ENCODE data around the gene EPHA6. TPM values are rescaled to one million over a fixed set of nuclear protein-coding genes. Genes with fewer than 3 reads are reported as not detected.

Gene EPHA6
- total and polyA plus RNA-seq, 8 donors: 0.23 to 0.79 (median 0.41) TPM

DNA sequence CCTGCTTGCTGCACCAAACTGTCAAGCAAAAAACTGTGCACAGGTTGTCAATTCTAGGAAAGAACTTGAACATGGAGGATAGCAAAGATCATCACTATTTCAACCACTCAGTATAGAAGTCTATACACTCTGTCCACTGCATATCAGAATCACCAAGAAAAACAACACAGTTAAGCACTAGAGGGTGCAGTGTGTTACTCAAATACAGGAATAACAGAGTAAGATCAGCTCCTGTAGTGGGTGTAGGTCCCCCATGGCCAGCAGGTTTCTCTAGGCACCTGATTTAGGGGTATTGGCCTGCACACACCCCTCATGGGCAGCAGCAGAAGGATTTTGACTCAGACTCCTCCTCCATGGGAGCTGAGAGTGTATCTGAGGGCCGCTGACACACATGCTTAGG is 464.1 kb downstream of the EPHA6 start:
- intact Hi-C loops (cut with DNase I): no loop called here
- H3K36me3 ChIP-seq: no peaks in the 10 kb centered on the region
- H3K4me1 ChIP-seq: no peaks in the 10 kb centered on the region
- no peaks in the 10 kb centered on the region for H3K27me3 ChIP-seq
- H3K4me3 ChIP-seq: no peak overlapping the region
- ATAC-seq: no peak
- DNase-seq: no peak
- H3K27ac ChIP-seq: no peak overlapping the region
- H3K9me3 ChIP-seq: no peaks in the 10 kb centered on the region
- TF ChIP-seq, protein P1, sequence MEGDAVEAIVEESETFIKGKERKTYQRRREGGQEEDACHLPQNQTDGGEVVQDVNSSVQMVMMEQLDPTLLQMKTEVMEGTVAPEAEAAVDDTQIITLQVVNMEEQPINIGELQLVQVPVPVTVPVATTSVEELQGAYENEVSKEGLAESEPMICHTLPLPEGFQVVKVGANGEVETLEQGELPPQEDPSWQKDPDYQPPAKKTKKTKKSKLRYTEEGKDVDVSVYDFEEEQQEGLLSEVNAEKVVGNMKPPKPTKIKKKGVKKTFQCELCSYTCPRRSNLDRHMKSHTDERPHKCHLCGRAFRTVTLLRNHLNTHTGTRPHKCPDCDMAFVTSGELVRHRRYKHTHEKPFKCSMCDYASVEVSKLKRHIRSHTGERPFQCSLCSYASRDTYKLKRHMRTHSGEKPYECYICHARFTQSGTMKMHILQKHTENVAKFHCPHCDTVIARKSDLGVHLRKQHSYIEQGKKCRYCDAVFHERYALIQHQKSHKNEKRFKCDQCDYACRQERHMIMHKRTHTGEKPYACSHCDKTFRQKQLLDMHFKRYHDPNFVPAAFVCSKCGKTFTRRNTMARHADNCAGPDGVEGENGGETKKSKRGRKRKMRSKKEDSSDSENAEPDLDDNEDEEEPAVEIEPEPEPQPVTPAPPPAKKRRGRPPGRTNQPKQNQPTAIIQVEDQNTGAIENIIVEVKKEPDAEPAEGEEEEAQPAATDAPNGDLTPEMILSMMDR (IDR thresholded peaks at IDR 0.05): no peak

DNA sequence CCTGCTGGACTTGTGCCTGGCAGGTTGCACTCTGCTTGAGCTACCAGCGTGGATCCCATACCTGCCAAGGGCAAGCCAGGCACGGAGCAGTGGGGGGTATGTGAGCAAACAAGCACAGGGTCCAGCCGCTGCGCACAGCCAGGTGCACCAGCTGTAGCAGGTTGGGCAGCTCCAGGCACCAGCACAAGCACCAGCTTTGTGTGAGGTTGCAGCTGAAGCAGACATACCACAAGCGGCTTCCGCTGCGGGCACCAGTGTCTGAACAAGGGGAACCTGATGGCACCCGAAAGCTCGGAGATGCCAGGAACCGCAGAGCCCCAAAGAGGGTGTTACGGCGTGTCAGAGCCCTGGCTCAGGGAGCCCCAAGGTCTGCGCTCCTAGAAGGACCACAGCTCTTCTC is 477.5 kb downstream of the EPHA6 start:
- ATAC-seq (no peak), DNase-seq (peak in 1 of 4 donors; percentile 70)
- Histone ChIP-seq H3K36me3 (no peaks in the 10 kb centered on the region), H3K27ac (no peak overlapping the region), H3K4me1 (no peaks in the 10 kb centered on the region), H3K9me3 (peaks cover 0 to 29% of the 10 kb centered on the region in 2 donors), H3K4me3 (no peak overlapping the region), H3K27me3 (no peaks in the 10 kb centered on the region)
- intact Hi-C loops (cut with DNase I): no loop called here
- TF ChIP-seq, protein P1 (IDR thresholded peaks at IDR 0.05): no peak

DNA sequence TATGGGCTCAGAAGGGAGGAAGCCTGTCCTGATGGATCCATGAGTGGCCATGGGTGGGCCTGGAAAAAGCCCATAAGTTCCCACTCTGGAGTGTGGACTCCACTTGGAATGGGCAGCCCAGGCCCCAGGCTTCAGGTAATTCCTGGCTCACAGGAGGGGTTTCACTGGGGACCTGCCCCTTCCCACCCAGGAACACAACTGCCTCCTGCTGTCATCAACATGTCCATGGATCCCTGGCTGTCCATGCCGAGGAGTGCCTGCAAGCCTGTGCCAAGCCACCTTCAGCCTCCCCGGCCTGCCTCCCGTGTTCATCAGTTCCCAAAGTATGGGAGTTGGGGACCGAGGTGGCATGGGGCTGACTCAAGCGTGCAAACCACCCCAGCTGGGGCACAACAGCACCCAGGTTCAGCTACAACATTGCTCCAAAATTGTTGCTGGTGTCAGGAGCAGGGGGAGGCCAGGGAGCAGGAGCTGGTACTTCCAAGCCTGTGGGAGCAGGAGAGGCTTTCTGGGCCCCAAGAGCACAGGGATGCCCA is 479.3 kb downstream of the EPHA6 start:
- no peaks in the 10 kb centered on the region for H3K27me3 ChIP-seq
- no peaks in the 10 kb centered on the region for H3K4me1 ChIP-seq
- no peak overlapping the region for H3K4me3 ChIP-seq
- intact Hi-C loops (cut with DNase I): no loop called here
- ATAC-seq (no peak), DNase-seq (no peak)
- H3K27ac ChIP-seq: no peak overlapping the region
- TF ChIP-seq, protein P1 (IDR thresholded peaks at IDR 0.05): no peak
- peaks cover 0 to 30% of the 10 kb centered on the region in 2 donors for H3K9me3 ChIP-seq
- H3K36me3 ChIP-seq: no peaks in the 10 kb centered on the region

DNA sequence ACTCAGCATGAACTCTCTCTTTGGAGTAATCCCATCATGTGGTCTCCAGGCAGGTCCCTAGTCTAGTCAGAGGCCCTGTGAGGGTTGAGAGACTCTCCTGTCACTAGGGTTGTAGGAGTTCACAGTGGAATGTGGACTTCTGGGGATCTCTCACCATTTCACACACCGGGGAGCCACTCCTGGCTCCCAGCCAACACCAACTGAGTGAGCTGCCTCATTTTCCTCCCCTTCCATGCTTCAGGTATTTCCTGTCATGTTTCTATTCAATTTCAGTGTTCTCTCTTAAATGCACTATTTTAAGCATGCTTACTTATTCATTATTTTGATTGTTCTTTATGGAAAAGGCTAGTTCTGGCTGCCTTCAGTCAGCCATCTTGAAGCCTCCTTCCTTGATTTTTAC is 482.6 kb downstream of the EPHA6 start:
- Histone ChIP-seq H3K36me3 (no peaks in the 10 kb centered on the region), H3K27me3 (no peaks in the 10 kb centered on the region), H3K27ac (no peak overlapping the region), H3K4me1 (no peaks in the 10 kb centered on the region), H3K9me3 (peaks cover 0 to 30% of the 10 kb centered on the region in 2 donors), H3K4me3 (no peak overlapping the region)
- DNase-seq (no peak), ATAC-seq (no peak)
- TF ChIP-seq, protein P1 (IDR thresholded peaks at IDR 0.05): no peak
- intact Hi-C loops (cut with DNase I): no loop called here

DNA sequence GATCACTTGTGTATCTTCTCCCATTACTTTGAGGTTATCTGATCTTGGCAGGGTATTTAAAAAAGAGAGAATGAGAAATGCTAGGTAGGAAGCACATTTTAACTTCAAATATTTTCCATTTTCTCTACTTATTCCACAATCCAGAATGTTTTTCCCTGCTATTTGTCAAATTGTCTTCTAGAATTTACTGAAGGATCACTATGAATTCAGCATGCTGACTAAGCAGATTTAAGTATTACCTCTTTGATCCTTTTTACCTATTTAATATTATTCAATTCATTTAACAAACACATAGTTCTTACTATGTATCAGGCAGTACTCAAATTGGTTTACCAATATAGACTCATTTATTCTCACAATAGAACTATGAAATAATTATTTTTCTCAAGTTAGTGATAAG is 486.7 kb downstream of the EPHA6 start:
- DNase-seq (no peak), ATAC-seq (no peak)
- H3K9me3 ChIP-seq: peaks cover 0 to 17% of the 10 kb centered on the region in 2 donors
- no peaks in the 10 kb centered on the region for H3K27me3 ChIP-seq
- H3K4me1 ChIP-seq: no peaks in the 10 kb centered on the region
- H3K27ac ChIP-seq: no peak overlapping the region
- TF ChIP-seq, protein P1 (IDR thresholded peaks at IDR 0.05): no peak
- H3K4me3 ChIP-seq: no peak overlapping the region
- intact Hi-C loops (cut with DNase I): no loop called here
- no peaks in the 10 kb centered on the region for H3K36me3 ChIP-seq
